HG02840 (cell line): Measurements from ENCODE around the gene PSD2.

Experiments used
- ATAC-seq: cut with Tn5 transposase; IDR thresholded peaks from one replicate; pipeline ENCODE4 v1.9.1; 2021; ENCODE audit warnings: mild to moderate bottlenecking, moderate library complexity, moderate number of reproducible peaks; ENCODE audit not compliant: unreplicated experiment, low FRiP score

Gene PSD2

DNA sequence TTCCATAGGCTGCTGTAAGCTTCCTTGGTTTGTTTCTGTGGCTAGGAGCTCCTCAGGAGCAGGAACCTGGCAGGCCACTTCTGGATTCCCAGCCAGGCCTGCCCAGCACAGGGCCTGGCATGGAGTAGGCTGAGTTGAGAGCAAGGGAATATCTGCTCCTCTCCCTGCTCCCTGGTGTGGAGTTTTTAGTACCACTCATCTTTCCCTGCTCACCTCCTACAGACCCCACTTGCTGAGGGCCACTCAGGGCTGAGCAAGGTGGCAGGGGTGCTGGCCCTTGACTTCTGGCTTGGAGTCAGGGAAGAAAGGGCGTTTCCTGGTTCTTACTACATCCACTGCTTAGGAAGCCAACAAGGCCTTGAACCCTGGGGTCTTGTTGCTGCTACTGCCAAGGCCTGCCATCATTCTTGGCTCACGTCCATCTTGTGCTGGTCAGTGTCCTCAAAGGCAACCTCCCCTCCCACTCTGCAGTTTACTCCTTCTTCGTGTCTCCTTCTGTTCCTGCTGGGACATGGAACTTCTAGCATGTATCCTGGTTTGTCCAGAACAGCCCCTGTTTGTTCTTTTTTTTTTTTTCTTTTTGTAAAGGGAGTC, 54.9 kb downstream of the PSD2 start:
- ATAC-seq: no peak

DNA sequence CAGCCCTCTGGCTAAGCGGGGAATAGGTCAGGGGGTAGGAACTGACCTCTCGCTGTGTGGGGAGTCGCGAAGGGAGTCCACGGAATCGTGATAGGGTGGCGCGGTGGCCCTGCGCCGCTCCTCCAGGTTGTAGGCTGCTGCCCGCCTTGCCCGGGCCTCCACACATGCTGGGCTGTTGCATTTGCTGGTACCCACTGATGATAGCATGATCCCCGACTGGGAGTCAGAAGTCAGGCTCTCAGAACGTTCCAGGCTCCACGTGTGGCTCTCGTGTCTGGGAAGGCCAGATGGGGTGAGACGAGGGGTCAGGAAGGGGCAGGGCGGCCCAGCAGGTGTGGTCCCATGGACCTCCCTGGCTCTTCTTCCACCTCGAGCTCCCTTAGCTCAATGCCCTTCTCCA, 56.0 kb downstream of the PSD2 start:
- no peak for ATAC-seq

DNA sequence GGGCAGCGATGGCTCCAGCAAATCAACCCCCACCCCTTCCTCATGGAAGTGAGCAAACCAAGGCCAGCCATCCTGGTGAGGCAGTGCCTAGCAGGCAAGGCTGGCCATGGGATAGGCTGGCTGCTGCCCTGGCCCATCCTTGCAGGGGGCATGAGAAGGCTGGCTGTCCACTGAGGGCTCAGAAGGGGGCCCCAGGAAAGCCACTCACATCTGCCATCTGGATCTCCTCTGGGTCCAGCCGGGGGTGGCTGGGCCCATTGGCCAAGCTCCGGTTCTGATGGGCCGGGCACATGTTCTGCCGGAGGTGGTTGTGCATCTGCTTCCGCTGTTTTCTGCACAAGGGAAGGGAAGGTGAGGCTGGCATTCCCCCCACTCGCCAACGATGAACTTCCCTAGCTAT, 57.1 kb downstream of the PSD2 start:
- ATAC-seq: no peak

DNA sequence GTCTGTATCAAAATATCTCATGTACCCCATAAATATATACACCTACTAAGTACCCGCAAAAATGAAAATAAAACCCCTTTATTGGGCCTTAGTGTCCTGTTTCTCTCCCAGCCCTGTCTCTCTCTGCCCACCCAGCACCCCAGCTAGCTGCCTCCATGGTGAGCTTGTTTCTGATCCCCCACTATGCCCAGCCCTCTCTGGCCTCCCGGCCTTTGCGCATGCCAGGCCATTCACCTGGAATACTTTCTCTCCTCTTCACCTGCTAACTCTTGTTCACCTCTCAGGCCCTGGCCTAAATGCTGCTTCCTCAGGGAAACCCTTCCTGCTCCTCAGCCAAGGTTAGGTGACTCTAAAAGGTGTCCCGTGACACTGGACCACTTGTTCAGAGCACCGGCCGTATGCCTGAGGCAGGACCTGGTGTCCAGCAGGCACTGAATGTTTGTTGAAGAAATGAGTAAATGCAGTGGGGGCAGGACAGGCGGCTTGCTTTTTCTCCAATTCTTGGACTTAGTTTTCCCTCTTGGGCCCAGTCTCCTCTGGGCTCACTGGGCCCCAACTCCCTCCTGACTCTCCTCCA, 58.5 kb downstream of the PSD2 start:
- no peak for ATAC-seq

DNA sequence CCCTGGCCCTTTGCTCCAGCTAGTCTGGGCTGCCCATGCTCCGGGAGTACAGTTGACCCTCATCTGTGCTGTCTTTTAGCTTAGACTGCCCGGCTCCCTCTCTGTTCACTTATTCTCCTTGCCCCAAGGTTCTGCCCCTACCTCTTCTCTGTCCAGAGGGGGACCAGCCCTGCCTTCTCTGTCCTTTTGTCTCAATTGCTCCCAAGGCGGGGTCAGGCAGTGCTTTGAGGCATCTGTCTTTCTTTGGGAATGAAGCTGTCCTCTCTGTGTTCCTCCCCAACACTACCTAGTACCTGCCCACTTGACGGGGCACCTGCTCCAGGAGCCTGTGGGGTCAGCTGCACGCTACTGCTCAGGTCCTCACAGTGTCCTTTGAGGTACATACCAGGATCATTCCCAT, 59.3 kb downstream of the PSD2 start:
- no peak for ATAC-seq

DNA sequence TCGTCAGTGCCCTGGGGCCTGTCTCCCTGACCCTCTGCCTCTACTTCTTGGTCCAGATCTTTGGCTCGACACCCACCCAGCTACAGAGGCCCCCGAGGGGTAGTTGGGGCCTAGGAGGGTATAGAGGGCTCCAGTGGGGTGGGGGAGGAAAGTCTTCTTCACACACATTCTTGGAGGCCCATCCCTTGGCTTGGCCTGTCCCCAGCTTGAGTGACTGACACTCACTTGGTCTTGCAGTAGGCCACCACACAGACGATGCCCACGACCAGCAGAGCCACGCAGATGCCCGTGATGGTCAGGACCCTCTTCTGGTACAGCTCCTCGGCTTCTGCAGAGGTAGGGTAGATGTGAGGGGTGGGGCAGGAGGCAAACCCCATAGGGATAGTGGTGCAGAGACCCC, 59.8 kb downstream of the PSD2 start:
- ATAC-seq: no peak

DNA sequence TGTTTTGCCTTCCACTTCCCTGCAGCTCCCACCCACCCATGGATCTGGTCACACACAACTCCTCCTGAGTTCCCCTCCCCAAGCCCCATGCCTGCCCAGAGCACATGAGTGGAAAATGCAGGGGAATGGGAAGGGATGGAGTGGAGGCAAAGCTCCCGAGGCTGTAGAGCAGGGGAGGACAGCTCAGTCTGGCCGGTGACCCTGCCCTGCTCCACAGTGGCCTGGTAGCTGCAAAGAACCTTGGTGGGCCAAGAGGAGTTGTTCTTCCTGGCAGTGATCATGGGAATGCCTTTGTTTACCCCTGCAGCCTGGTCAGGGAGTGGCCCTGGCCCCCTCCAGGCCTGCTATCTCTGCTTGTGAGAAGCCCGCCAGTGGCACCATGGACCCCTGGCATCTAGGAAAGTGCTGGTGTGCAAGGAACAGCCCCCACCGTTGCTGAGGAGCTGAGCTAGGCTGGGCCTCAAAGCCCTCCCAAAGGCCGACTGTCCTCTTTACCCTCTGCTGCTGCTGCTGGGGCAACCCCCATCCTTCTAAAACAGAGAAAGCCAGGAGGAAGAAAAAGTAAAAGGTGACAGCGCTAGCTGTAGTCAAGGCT, 60.4 kb downstream of the PSD2 start:
- no peak for ATAC-seq

DNA sequence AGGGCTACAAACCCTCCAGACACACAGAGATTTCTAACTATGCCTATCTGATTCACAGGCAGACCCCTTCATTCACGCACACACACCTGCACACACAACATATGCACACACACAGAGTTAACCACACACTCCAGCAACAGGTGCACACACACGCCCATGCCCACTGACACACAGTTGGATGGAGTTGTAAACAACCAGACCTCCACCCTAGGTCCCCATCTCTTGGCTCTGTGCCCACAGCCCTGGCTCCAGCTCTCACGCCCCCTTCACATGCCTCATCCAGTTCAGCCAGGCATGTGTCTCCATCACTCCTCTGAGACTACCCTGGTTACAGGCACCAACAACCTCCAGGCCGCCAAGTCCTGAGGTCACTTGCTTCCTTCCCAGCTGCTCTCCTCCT, 61.1 kb downstream of the PSD2 start:
- no peak for ATAC-seq

DNA sequence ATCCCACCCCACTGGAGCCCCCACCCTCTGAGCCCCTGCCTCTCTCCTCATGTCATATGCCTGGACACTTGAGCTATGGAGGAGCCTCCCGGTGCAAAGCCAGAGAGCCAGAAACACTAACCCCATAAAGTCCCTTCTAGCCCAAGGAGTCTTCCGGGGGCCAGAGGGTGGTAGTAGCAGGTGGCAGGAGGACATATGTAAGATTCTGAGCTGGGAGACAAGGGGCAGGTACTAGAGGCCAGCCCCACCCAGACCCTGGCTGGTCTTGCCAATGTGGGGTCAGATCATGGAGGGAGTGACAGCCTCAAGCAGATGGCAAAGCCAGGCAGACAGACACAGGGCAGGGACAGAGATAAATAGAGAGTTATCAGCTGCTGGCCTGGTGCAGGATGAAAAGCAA, 63.4 kb downstream of the PSD2 start:
- no peak for ATAC-seq

DNA sequence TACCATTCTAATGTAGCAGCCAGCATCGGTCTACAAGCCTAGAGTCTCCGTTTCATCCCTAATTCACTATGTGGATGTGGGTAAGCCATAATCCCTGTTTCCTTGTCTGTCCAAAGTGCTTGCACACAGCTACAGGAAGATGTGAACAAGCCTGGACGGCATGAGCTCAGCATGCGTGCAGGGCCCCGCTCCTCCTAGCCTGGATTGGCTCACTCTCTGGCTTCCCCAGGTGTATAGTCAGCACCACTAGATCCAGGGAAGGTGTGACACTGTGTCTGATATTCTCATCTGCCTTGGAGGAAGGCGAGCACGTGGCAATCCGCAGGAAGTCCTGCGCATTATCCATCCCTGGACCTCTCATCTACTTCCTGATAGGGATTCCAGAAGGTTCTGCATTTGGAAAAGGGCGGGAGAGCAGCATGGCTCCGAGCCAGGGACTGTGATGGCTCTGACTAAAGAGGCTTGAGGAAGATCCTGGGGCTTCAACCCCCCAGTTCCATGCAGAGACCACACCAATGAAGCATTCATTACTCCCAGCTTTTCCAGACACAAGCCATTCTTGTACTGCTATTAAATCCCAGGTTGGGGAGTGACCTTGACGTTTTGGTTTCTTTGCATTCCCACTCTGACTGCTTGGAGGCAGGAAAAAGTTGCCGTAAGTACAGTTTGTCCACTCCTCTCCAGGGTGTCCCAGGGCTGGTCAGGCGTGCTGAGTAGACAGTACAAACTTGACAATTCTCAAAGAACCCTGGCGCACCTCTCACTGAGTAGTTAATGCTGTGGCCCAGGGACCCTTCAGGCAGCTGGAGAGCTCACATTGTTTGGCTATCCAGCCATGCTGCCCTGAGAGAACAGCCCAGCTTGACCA, 65.6 kb downstream of the PSD2 start:
- ATAC-seq: no peak

DNA sequence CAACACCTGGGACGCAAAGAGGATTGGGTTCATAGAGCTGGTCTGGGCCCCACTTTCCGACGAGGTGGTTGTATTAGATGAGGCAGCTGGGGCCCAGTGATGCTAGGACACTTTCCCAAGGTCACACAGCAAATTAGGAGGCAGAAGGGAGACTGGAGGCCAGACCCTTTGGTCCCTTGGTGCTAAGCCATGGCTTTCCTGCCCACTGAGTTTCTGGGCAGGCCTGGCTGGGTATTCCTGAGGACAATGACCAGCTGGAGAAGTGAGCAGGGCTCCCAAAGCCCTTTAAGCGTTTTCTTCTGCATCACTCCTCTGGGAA, 66.2 kb downstream of the PSD2 start:
- ATAC-seq: no peak

DNA sequence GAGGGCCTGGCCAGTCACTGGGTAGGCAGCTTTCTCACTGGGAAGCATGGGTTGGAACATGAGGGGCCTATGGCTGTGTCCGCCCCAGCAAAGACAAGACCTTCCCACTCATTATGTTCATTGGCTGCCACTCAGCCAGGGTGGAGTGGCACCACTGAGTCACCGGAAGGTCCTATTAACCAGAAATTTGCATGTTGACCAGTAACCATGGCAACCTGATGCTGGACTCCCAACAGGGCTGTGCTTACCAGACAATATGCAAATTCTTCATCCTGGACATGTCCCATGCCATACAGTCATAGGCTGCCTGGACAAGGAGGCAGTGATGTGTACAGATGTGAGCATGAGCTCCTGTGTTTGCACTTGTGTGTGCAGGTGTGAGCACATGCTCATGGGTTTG, 66.7 kb downstream of the PSD2 start:
- ATAC-seq: no peak

DNA sequence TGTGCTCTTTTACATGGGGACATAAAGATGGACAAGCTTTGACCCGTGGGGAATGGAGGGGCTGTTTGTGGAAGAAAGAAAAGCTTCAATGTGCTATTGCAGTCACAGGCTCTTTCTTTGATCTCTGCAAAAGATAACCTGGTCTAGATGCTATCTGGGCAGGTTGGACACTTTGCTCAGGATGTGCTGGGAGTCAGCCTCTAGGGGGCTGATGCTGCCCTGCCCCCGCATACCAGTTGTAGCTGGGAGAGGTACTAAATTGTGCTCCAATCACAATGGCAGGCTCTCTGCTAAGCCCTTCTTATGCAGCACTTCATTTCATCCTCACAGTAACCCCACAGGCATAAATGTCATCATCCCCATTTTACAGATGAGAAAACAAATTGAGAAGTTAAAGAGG, 67.2 kb downstream of the PSD2 start:
- ATAC-seq: no peak

DNA sequence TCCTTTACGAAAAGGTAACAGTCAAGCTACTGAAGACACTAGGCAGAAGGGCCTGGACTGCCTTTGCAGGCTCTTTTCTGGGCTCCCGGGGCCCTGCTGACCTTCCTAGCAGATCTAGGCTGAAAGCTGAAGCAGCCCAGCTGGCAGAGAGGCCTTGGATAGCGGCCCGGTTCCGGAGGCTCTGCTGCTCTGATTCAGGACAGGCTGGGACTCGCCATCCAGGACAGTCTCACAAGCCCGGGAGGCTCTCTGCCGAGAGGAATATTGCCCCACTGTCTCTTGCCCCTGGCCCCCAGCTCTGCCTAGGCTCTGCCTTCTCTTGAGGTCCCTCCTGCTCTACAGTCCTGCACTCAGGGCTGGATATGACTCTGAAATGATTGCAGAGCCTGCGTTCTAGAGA, 67.8 kb downstream of the PSD2 start:
- ATAC-seq: no peak

DNA sequence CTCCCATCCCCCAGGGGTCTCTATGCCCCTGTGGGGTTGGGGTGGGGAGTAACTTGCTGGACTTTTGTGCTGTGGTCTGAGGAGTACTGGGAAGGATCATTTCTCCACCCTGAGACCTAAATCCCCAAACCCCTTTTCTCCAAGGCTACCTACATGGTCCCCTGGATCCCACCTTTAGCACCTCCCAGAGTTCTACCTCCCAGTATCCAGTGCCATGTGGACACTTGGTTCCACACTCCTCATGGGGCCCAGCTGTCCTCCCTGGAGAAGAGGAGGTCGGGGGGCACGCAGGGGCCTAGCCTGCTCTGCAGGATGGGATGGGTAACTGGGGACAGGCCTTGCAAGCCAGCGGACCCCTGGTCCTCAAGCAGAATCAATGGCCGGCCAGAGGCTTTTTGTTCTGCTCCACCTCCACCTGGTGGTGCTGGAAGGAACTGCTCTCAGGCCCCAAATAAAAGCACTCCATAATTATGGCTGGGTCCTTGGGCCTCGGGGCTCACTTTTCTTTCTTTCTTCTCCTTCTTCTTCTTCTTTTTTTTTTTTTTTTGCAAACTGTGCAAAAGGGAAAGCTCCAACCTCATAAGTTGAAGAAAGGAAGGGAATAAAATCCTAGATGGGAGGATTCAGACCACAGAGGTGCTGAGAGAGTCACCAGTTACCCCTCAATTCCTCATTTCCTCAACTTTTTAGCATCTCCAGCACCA, 68.4 kb downstream of the PSD2 start:
- ATAC-seq: no peak

DNA sequence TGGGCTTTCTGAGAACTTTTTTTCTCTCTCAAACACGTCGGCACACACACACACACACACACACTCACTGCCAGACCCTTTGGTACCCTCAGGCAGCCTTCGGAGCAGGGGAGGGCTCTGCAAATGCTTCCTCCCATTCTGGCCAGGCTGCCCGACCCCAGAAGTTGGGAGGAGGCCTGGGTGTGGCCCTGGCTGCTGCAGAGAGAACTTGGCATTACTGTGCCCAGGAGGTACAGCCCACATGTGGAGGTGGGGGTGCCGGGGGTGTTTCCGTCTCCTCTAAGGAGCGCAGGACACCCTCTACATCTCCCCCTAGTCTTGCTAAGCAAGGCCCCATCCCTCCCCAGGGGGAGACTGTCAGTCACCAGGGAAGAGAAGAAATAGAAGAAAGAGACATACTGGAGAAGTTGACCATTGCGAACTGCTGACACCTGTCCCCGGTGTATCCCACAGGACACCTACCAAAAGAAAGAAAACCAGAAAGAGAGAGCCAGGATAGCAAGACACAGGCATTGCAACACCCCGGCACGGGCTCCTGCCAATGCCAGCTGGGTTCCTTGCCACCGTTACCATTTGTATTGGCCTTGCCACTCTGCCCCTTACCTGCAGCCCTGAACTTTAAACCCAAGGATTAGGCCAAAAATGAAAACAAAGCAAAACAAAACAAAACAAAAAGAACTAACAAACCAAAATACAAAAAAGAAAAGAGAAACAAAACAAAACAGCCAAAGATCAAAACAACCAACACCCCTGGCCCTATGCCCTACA, 69.3 kb downstream of the PSD2 start:
- no peak for ATAC-seq

DNA sequence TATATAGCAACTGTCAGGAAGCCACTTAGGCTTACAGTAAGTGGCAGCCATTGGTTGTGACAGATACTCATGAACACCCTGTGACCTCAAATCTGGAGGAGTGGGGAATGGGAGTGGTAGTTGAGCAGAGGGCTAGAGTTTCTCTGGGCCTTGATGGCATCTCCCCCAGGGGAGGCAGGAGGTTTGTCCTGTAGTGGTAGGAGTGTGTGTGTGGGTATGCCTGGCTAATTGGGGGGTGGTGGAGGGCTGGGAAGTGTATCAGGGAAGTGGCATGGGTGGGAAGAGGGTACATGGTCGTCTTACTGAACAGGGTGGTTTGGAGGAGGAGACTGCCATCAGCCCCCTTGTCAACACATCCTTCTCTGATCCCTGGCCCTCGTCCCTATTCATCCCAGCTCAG, 71.5 kb downstream of the PSD2 start:
- no peak for ATAC-seq

DNA sequence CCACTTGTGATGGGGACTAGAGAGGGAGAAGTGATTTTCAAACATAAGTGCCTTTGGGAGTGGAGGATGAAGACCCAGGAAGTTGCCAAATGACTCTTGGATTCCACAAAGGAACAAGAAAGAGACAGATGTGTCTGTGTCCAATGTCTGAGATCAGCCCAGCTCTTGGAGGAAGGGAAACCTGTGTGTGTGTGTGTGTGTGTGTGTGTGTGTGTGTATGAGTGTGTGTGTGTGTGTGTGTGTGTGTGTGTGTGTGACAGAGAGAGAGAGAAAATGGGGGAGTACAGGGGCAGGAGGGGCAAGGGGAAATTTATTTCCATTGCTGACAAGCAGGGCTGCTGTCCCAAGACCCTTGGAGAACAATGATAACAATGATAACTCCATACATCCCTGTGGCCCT, 72.0 kb downstream of the PSD2 start:
- no peak for ATAC-seq

DNA sequence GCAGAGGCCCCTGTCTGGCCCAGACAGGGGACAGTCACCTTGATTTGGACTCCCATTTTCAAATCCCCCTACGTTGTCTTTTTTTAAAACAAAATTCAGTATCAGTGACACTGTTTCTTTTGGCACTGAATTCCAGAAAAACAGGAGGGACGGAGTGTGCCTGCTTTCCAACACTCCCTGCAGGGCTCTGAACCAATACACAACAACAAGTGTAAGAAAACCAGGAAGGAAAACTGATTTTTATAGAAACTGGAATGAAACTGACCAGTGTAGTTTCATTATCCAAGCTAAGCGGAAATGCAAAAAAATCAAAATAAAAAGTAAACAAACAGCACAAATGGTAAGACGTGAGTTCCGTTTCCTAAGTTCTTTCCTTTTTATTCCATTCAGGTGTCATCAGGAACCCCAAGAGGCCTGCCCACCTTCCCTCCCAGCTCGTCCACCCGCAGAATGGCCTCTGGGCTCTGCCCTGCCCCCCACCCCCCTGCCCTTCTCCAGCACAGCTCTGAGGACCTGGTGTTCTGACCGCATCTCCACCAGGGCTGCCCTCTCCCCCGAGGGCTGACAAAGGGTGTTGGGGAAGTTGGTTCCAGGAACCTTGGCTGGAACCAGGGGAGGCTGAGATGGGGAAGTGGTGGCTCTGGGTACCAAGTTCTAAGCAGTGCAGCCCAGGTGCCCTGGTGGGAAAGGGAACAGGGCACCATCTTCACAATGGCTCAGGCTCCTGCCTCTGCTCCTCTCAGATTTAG, 73.6 kb downstream of the PSD2 start:
- no peak for ATAC-seq

DNA sequence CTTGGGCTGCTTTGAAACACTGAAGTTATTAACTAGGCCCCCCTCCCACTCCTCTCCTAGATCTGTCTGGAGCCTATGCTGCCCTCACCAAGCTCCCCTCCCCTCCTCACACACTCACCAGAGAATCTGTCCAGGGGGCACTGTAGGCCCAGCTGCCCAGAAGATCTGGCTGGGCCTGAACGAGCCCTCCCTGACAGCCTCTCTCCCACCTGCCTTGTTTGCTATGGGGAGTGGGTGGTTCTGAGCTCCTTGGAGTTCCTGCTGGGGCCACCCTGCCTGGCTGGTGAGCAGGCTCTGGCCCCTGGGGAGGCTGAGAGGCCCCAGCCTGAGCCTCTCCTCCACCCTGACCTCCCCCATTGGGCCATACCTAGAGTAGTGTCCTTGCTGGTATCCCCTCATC, 75.1 kb downstream of the PSD2 start:
- ATAC-seq: no peak
